Right lobe of liver (tissue), 4 donors: ENCODE data around the gene DLG4.

Experiments used
- CTCF ChIP-seq, 4 donors: fragments of 200-600 bp in 3 of 4; fragments of 450-650 bp in 1 of 4; IDR thresholded peaks; one replicate each; pipeline versions ENCODE4 v1.5.1 to v1.8.0; 2016 to 2022; ENCODE audit warnings: antibody characterized with exemption in 4 of 4, mild to moderate bottlenecking in 2 of 4
- POLR2A ChIP-seq: fragments of 450-650 bp; IDR thresholded peaks from one replicate; pipeline ENCODE4 v1.6.1; 2017; ENCODE audit warnings: antibody characterized with exemption, mild to moderate bottlenecking
- donor health status: DM: no; HTN: no; CAD: no.
- donor health status: DM: no; HTN: no; CAD: no.
- donor health status: DM: no; HTN: yes; CAD: no.

- TF ChIP-seq CTCF (IDR thresholded peaks at IDR 0.05), result no peak
- TF ChIP-seq POLR2A, result no peak
These were observed 52.8 kb downstream of the DLG4 start for GRCh38 chr17:7166873-7167272.
